ENCODE results near the gene OSCP1. TPM values are rescaled to one million over a fixed set of nuclear protein-coding genes. Genes with fewer than 3 reads are reported as not detected.

OSCP1 gene
- total and polyA plus RNA-seq, 2 experiments from 2014 or later = 6.9 to 10.2 TPM

DNA sequence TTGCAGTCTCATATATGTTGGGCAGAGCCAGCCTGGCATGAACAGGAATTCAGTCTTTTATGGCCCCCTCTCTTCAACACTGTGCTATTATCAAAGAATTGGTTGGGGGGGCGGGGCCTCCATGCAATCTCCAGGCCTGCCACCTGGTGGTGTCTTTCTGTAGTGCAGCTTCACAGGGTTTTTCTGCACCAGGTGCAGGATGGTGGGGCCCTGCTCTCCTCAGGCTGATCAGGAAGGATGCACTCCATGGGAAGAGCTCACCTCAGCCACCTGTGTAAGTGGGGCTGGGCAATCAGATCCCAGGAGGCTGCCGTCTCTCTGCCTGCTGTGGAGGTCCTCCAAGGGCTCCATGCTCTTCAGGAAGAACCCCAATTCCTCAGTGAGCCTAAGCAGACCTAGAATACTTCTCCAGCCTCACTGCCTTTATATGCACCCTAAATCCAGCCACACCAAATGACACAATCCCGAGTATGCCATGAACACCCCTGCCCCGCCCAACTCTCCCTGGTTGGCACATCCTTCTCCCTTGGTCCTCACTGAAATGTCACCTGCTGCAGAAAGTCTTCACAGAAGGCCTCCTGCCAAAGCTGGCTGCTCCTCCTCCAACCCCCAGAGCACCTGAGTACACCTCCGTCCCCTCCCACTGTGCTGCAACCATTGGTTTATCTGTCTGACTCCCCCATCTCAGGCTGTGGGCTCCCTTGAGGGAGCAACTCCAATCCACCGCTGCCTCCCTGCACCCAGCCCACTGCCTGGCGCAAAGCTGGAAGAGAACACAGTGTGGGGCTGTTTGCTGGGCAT lies 81.0 kb downstream of the OSCP1 start:
- WGBS, 2 experiments (ENCODE audit: low coverage in 1 of 2, low lambda C conversion rate in 2 of 2, missing lambda C conversion rate in 2 of 2) = 58 to 63% methylated on average over 7 of the region's 7 CpGs
- Histone ChIP-seq H3F3A (ENCODE audit: insufficient read depth) (peaks cover 46% of the 10 kb centered on the region), H3K9ac (no peak overlapping the region), H3K4me3 (no peak overlapping the region), H3K79me2 (ENCODE audit: insufficient read depth) (peaks cover 77% of the 10 kb centered on the region), H4K20me1 (ENCODE audit: insufficient read depth) (no peaks in the 10 kb centered on the region), H3K27ac (no peak overlapping the region), H3K36me3 (ENCODE audit: low read depth) (no peaks in the 10 kb centered on the region), H3K9me3 (ENCODE audit: low read depth) (no peaks in the 10 kb centered on the region), H2AFZ (no peak overlapping the region), H3K4me2 (ENCODE audit: unreplicated experiment) (no peak overlapping the region), H3K4me1 (ENCODE audit: insufficient read depth) (peaks cover 47% of the 10 kb centered on the region), H3K9me2 (ENCODE audit: insufficient read depth) (no peaks in the 10 kb centered on the region), H3K27me3 (replicated peaks; ENCODE audit: insufficient read depth) (no peaks in the 10 kb centered on the region)
- TF ChIP-seq EZH2phosphoT487 (IDR thresholded peaks at IDR 0.05; ENCODE audit: insufficient read depth, low read depth) (no peak), EZH2 (IDR thresholded peaks at IDR 0.05; ENCODE audit: insufficient read depth, poor library complexity, severe bottlenecking) (no peak)
- DNase-seq = peak; percentile 80
- in situ Hi-C loops (cut with MboI) = no loop called here

Small RNA genes lying within 50 kb of the gene (small RNA-seq; reads per million reads assigned to genes)
- gene RNU4-27P (ENCODE audit: low read depth, low replicate concordance) = not detected
- not detected for gene SNORA63C (ENCODE audit: low read depth, low replicate concordance)

Other genes starting within 250 kb of the OSCP1 start
- gene THRAP3, start 226.0 kb downstream of the OSCP1 start, total RNA-seq (2014; rRNA removed; shearing (Covaris generic)) = 57.3 and 61.5 TPM in 2 replicates
- gene THRAP3, start 226.0 kb downstream of the OSCP1 start, polyA plus RNA-seq (2016; fragmentation: Nextera tagmentation; extraction: Ambion mirVana) = 91.9 and 95.2 TPM in 2 replicates
- gene SH3D21, start 144.1 kb downstream of the OSCP1 start, total RNA-seq (2014; rRNA removed; shearing (Covaris generic)) = 5.6 and 14.4 TPM in 2 replicates
- 1.1 and 1.8 TPM in 2 replicates for gene SH3D21, start 144.1 kb downstream of the OSCP1 start, polyA plus RNA-seq (2016; fragmentation: Nextera tagmentation; extraction: Ambion mirVana)
- gene EVA1B, start 126.8 kb downstream of the OSCP1 start, total RNA-seq (2014; rRNA removed; shearing (Covaris generic)) = 294 and 328 TPM in 2 replicates
- 95.0 and 111 TPM in 2 replicates for gene EVA1B, start 126.8 kb downstream of the OSCP1 start, polyA plus RNA-seq (2016; fragmentation: Nextera tagmentation; extraction: Ambion mirVana)
- gene STK40, start 64.5 kb downstream of the OSCP1 start, total RNA-seq (2014; rRNA removed; shearing (Covaris generic)) = 11.1 and 16.4 TPM in 2 replicates
- gene STK40, start 64.5 kb downstream of the OSCP1 start, polyA plus RNA-seq (2016; fragmentation: Nextera tagmentation; extraction: Ambion mirVana) = 15.3 and 16.2 TPM in 2 replicates
- gene LSM10, start 52.5 kb downstream of the OSCP1 start, total RNA-seq (2014; rRNA removed; shearing (Covaris generic)) = 4.6 and 10.4 TPM in 2 replicates
- 72.5 and 80.2 TPM in 2 replicates for gene LSM10, start 52.5 kb downstream of the OSCP1 start, polyA plus RNA-seq (2016; fragmentation: Nextera tagmentation; extraction: Ambion mirVana)
- 37.9 and 53.7 TPM in 2 replicates for gene MRPS15, start 13.9 kb upstream of the OSCP1 start, total RNA-seq (2014; rRNA removed; shearing (Covaris generic))
- gene MRPS15, start 13.9 kb upstream of the OSCP1 start, polyA plus RNA-seq (2016; fragmentation: Nextera tagmentation; extraction: Ambion mirVana) = 103 and 107 TPM in 2 replicates
- gene CSF3R, start 32.5 kb upstream of the OSCP1 start, total RNA-seq (2014; rRNA removed; shearing (Covaris generic)) = not detected in 2 replicates
- not detected in 2 replicates for gene CSF3R, start 32.5 kb upstream of the OSCP1 start, polyA plus RNA-seq (2016; fragmentation: Nextera tagmentation; extraction: Ambion mirVana)